Psoas muscle (tissue), 8 donors: ENCODE results near the gene CPD. TPM values are rescaled to one million over a fixed set of nuclear protein-coding genes. Genes with fewer than 3 reads are reported as not detected.

Experiments
- ATAC-seq, 4 donors: fragments of 200-7000 bp; cut with Tn5 transposase; one replicate each; pipeline ENCODE4 v1.9.1; 2020; ENCODE audit warnings: moderate library complexity in 3 of 4, mild to moderate bottlenecking in 2 of 4
- DNase-seq, 2 donors: peaks; one replicate each; pipeline ENCODE4 v3.0.0-alpha.2; 2020
- H3K27ac ChIP-seq: fragments of 200-600 bp; one replicate; pipeline ENCODE4 v1.8.0; 2022
- H3K27me3 ChIP-seq, 3 donors: fragments of 200-600 bp in 1 of 3; one replicate each; pipeline versions ENCODE4 v1.6.1 to v1.8.0; 2013 to 2022; ENCODE audit warnings: low read length in 2 of 3, mild to moderate bottlenecking in 2 of 3, moderate library complexity in 1 of 3; ENCODE audit not compliant: insufficient read depth in 3 of 3
- H3K36me3 ChIP-seq, 2 donors: fragments of 200-600 bp in 1 of 2; one replicate each; pipeline versions ENCODE4 v1.6.1 to v1.8.0; 2013 to 2022; ENCODE audit warnings: low read depth in 1 of 2, mild to moderate bottlenecking in 1 of 2, moderate library complexity in 1 of 2; ENCODE audit not compliant: insufficient read depth in 1 of 2
- H3K4me1 ChIP-seq: fragments of 200-600 bp; one replicate; pipeline ENCODE4 v1.8.0; 2022
- H3K4me3 ChIP-seq: fragments of 200-600 bp; one replicate; pipeline ENCODE4 v1.8.0; 2022; ENCODE audit warnings: mild to moderate bottlenecking
- H3K9me3 ChIP-seq: fragments of 200-600 bp; one replicate; pipeline ENCODE4 v1.8.0; 2022
- WGBS, 3 donors: extraction: QIAGEN DNeasy Blood & Tissue Kit; methylation state at CpG; one replicate each; pipeline versions ENCODE4 v1.1.6 to v1.1.7; 2013; 5-methylcytosine and 5-hydroxymethylcytosine counted together
- intact Hi-C, 2 donors: fragments of 100-400 bp; cut with DNase I; formaldehyde crosslinking; loops; one replicate each; pipeline versions ENCODE4 v1.11.0 to v1.14.2; 2022
- polyA plus RNA-seq, 3 donors: library from polyadenylated mRNA; stranded (reverse); fragments of 200-250 nt; gene quantifications; one replicate each; pipeline ENCODE4 v1.2.3, GENCODE V29; 2013
- total RNA-seq, 4 donors: library from RNA; stranded (reverse); fragmentation: NEBNext Ultra II Directional in 2 of 4; extraction: Animal tissue kit (Norgen Biotek cat#: 25700) in 2 of 4; gene quantifications; one replicate each; pipeline versions ENCODE4 v1.2.1 to v1.2.4, GENCODE V29; 2021 to 2023
- TF ChIP-seq, protein P1 (sequence below): fragments of 200-600 bp; IDR thresholded peaks from one replicate; pipeline ENCODE4 v1.8.0; 2022; ENCODE audit warnings: antibody characterized with exemption
- donor health status: healthy with polysubstance abuse.
- donor health status: DM: no; HTN: no; CAD: no; lungs with moderate emphysema.
- donor health status: Bipolar disorder and iron deficiency.
- donor health status: healthy.
- donor health status: DM: yes; HTN: yes; CAD: no.
- donor health status: DM: no; HTN: no; CAD: no.
- donor health status: DM: no; HTN: no; CAD: no.
- donor health status: DM: yes; HTN: yes; CAD: no.

The CPD gene
- total and polyA plus RNA-seq, 7 donors = 5.6 to 29.3 (median 18.6) TPM

DNA sequence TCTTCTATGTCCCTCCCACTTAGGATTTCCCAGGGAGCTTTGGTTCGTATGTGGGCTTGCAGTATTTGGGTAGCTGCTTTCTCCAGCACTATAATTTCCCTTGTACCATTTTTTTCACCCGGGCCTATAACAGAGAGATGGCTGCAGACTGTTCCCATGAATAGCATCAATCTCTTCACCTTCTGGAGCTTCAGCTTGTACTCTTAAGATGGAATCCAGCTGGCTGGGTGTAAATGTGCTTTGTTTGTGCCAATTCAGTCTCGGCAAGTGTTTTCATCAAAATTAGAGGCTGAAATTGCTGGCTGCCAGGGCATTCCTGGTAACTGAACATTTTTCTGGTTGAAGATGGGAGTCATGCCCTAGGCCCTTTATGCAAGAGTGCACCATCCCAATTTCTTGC lies 12.2 kb upstream of the CPD start:
- peaks cover 6% of the 10 kb centered on the region for H3K9me3 ChIP-seq
- H3K27ac ChIP-seq = no peak overlapping the region
- DNase-seq (no peak), ATAC-seq (no peak)
- no peaks in the 10 kb centered on the region for H3K36me3 ChIP-seq
- 39 to 57% (median 42%) methylated on average over 3 of the region's 3 CpGs for WGBS, 3 donors
- no peak overlapping the region for H3K4me3 ChIP-seq
- no peaks in the 10 kb centered on the region for H3K27me3 ChIP-seq
- TF ChIP-seq, protein P1, sequence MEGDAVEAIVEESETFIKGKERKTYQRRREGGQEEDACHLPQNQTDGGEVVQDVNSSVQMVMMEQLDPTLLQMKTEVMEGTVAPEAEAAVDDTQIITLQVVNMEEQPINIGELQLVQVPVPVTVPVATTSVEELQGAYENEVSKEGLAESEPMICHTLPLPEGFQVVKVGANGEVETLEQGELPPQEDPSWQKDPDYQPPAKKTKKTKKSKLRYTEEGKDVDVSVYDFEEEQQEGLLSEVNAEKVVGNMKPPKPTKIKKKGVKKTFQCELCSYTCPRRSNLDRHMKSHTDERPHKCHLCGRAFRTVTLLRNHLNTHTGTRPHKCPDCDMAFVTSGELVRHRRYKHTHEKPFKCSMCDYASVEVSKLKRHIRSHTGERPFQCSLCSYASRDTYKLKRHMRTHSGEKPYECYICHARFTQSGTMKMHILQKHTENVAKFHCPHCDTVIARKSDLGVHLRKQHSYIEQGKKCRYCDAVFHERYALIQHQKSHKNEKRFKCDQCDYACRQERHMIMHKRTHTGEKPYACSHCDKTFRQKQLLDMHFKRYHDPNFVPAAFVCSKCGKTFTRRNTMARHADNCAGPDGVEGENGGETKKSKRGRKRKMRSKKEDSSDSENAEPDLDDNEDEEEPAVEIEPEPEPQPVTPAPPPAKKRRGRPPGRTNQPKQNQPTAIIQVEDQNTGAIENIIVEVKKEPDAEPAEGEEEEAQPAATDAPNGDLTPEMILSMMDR = no peak
- no peaks in the 10 kb centered on the region for H3K4me1 ChIP-seq
- intact Hi-C loops = no loop called here

DNA sequence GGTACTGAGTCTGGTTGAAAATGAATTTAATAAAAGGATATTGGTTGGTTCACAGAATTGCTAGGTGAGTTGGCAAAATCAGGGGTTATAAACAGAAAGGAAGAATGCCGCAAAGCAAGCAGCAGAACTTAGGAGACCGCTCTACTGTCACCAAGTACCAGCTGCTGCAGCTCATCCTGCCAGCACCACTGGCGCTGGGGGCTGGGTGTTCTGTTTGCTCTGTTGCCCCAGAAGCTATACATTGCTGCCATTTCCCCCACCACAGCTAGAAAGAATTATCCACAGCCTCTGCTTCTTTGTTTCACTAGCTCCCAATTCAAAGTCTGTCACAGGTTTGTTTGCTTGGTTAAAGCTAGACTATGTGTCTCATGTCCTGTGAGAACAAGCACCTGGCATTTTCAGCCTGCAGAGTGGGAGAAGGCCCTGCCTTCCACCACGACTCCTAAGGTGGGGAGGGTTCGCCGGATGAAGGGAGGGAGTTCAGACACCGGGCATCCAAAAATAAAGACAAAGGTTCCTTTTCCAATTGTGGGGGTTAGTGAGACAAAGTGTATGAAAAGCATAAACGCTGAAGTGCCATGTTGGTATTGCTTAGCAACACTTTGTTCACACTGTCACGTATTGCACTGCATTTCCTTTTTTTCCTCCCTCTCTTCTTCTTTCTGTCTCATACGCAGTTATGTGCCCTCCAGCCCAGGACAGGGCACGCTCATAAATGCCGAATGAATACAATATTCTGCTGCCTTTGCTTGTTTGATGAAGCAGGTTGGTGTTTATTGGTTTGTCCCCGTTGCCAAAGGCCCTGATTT lies 9.6 kb upstream of the CPD start:
- Histone ChIP-seq H3K4me1 (no peaks in the 10 kb centered on the region), H3K36me3 (no peaks in the 10 kb centered on the region), H3K27ac (no peak overlapping the region), H3K4me3 (no peak overlapping the region), H3K27me3 (no peaks in the 10 kb centered on the region), H3K9me3 (no peaks in the 10 kb centered on the region)
- TF ChIP-seq, protein P1 = no peak
- intact Hi-C loops = no loop called here
- DNase-seq = no peak
- 73 to 80% (median 75%) methylated on average over 13 of the region's 13 CpGs for WGBS, 3 donors
- no peak for ATAC-seq

DNA sequence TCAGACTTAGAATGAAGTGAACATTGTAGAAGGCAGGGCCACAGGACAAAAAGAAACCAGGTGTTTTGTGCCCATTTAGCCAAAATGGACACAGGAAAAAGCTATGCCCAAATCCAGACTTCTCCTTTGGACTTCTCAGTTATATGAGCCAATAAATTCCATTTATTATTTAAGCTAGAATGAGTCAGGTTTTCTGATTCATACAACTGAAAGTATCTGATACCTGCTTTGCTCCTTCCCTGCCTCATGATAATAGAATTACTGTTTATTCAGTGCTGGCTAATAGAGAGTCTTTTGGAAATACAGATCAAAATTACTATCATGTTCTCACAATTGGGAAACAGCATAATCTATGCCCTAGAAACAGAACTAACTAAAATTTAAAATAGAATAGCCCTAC lies 8.7 kb upstream of the CPD start:
- H3K9me3 ChIP-seq = no peaks in the 10 kb centered on the region
- no peak overlapping the region for H3K27ac ChIP-seq
- no peaks in the 10 kb centered on the region for H3K4me1 ChIP-seq
- no peak overlapping the region for H3K4me3 ChIP-seq
- ATAC-seq (no peak), DNase-seq (no peak)
- H3K27me3 ChIP-seq = no peaks in the 10 kb centered on the region
- intact Hi-C loops = no loop called here
- TF ChIP-seq, protein P1 = no peak
- no peaks in the 10 kb centered on the region for H3K36me3 ChIP-seq

DNA sequence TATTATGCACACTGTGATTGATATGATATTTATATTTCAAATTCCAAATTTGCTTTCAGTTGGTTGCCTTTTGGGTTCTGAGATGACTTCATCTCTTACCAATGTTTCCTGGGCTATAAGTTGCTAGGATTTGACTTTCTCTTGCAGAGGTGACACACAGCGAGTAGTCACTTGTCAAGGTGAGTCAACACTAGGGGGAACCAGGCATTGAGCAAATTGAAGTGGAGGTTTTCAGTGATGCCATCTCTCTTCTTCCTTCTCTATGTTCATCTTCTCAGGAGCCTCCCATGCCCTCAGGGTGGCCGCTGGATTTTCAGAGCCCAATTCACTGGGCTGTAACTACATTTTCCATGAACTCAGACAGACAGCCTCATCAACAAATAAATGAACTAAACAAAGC lies 6.0 kb upstream of the CPD start:
- WGBS, 3 donors = 86 to 92% (median 90%) methylated on average over 2 of the region's 2 CpGs
- TF ChIP-seq, protein P1 = no peak
- no peak overlapping the region for H3K27ac ChIP-seq
- no peaks in the 10 kb centered on the region for H3K36me3 ChIP-seq
- no peaks in the 10 kb centered on the region for H3K4me1 ChIP-seq
- intact Hi-C loops = no loop called here
- no peak for DNase-seq
- H3K27me3 ChIP-seq = no peaks in the 10 kb centered on the region
- no peaks in the 10 kb centered on the region for H3K9me3 ChIP-seq
- H3K4me3 ChIP-seq = no peak overlapping the region
- no peak for ATAC-seq

DNA sequence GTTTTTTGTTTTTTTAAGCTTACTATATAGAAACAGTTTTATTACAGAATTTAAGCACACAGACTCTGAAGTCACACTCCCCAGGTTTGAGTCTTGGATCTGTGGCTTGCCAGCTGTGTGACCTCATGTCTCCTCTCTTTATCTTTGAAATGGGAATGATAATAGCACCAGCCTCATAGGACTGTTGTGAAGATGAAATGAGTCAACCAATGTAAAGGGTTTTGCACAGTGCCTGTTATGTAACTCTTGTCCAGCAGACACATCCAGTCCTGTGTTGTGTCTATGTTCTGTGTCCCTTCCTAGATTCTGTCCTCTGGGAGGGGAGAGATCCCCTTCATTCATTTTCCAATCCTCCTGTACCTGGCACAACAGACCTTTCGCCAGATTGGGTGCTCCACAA lies 3.1 kb upstream of the CPD start:
- WGBS, 3 donors = 98 to 100% (median 100%) methylated on average over 1 of the region's 1 CpG
- intact Hi-C loops = no loop called here
- TF ChIP-seq, protein P1 = no peak
- Histone ChIP-seq H3K4me3 (no peak overlapping the region), H3K36me3 (no peaks in the 10 kb centered on the region), H3K27me3 (no peaks in the 10 kb centered on the region), H3K27ac (no peak overlapping the region), H3K9me3 (no peaks in the 10 kb centered on the region), H3K4me1 (peaks cover 9% of the 10 kb centered on the region)
- DNase-seq (no peak), ATAC-seq (no peak)
